ENCODE data around the gene ABCC12. TPM values are rescaled to one million over a fixed set of nuclear protein-coding genes. Genes with fewer than 3 reads are reported as not detected.

ABCC12 gene
- total and polyA plus RNA-seq, 10 of the 15 experiments (the other 5 are each of a cell fraction or from before 2014, with no cell fraction given) = 0.02 to 0.03 (median 0.03) TPM; not detected in 6

- TF ChIP-seq CUX1 (IDR thresholded peaks at IDR 0.05; ENCODE audit: insufficient replicate concordance, low read depth, low read length) (no peak), TCF12 (IDR thresholded peaks at IDR 0.05; ENCODE audit: low read depth, low read length) (peak; percentile 70; the same call in 1 of the 2 replicates), SKIL (IDR thresholded peaks at IDR 0.05; ENCODE audit: low read depth, poor library complexity, severe bottlenecking) (no peak), BCL3 (IDR thresholded peaks at IDR 0.05; ENCODE audit: borderline replicate concordance, insufficient read depth, low read depth, low read length, poor library complexity, severe bottlenecking) (no peak), CEBPZ (IDR thresholded peaks at IDR 0.05; ENCODE audit: low read depth, low read length) (no peak), RAD21 (IDR thresholded peaks at IDR 0.05; ENCODE audit: insufficient read depth, low read depth, low read length) (peak; percentile 93), HDGF (IDR thresholded peaks at IDR 0.05) (peak; percentile 63; the same call in 1 of the 2 replicates), USF2 (IDR thresholded peaks at IDR 0.05; ENCODE audit: borderline replicate concordance, low read depth, low read length) (no peak), NR2F1 (conservative IDR thresholded peaks at IDR 0.05) (0 out of 2 replicates have a peak, but pooled peaks have one; percentile 25)
These were observed 9.3 kb upstream of the ABCC12 start (continued) for GRCh38 chr16:48164907-48165715.

Measured in GM12878 (cell line).